ENCODE results near the gene CDYL.

- TF ChIP-seq CTCF (IDR thresholded peaks at IDR 0.05 in 4 of 5, conservative IDR thresholded peaks at IDR 0.05 in 1 of 5) (no peak), POLR2A (IDR thresholded peaks at IDR 0.05) (no peak)
Observed at GRCh38 chr6:4763921-4764320, 12.3 kb upstream of the CDYL start.

All from gastrocnemius medialis (tissue), 4 donors.